ENCODE measurements around the gene DDX17.

DDX17 gene

DNA sequence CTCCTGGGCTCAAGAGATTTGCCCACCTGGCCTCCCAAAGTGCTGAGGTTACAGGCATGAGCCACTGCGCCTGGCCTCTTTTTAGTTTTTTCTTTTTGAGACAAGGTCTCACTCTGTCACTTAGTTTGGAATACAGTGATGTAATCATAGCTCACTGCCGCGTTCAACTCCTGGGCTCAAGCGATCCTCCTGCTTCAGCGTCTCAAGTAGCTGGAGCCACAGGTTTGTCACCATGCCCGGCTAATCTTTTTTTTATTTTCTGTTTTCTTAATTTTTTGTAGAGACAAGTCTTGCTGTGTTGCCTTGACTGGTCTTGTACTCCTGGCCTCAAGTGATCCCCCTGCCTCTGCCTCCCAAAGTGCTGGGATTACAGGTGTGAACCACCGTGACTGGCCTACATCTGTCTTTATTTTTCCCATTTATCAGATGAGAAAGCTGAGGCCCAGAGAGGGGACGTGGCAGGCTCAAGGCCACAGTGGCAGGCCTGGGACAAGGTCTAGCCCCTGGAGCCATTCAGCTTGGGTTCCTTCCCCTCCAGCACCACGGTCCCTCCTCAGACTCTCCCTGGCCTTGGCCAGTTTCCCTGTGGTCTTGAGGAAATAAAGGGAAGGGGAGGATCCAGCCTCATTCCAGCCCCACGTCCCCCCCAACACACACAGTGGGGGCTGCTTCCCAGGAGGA lies 41.0 kb downstream of the DDX17 start:
- DNase-seq, result no peak

- no peak for DNase-seq
These were observed 42.9 kb downstream of the DDX17 start for GRCh38 chr22:38462960-38463784.

- DNase-seq, result no peak
These were observed 44.6 kb downstream of the DDX17 start for GRCh38 chr22:38461414-38462081.

DNA sequence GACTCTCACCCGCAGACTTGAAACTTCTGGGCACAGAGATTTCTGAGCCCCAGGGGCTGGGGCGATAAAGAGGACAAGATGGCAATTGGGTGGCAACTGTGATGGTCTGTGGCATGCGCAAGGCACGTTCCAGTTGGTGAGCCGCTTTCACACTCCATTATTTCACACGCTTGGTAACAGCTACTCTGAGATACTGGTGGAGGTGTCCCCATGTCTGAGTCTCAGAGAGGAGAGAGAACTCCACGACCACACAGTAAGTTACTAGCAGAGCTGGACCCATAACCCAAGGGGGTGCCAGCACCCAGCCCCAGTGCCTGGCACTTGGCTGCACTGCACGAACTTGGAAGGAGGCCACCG lies 45.1 kb downstream of the DDX17 start:
- no peak for DNase-seq

GRCh38 chr22:38460426-38460840 lies 45.7 kb downstream of the DDX17 start:
- DNase-seq, result no peak

GRCh38 chr22:38456841-38457699 lies 49.0 kb downstream of the DDX17 start:
- no peak for DNase-seq

DNA sequence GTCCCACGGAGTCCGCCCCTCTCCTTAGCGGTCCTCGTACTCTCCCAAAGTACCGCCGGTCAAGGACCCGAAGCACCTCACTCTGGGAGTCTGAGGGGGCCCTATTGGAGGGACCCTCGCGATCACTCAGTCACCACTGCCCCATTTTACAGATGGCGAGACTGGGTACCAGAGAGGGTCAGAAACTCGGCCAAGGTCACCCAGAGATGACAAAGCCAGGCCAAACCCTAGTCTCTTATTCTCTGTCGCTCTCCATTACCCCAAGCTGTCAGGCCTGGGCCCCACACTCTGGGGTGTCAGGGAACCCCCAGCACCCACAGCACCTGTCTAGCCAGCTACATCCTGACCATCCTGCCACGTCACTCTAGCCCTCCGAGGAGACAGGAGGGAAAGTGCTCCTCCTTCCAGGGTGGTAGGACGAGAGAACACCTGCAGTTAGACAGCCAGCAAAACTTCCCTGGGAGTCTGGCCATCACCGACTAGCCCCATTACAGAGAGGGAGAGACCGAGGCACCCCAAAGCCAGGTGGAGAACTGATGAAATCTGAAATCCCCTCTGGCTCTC lies 49.8 kb downstream of the DDX17 start:
- no peak for DNase-seq

DNA sequence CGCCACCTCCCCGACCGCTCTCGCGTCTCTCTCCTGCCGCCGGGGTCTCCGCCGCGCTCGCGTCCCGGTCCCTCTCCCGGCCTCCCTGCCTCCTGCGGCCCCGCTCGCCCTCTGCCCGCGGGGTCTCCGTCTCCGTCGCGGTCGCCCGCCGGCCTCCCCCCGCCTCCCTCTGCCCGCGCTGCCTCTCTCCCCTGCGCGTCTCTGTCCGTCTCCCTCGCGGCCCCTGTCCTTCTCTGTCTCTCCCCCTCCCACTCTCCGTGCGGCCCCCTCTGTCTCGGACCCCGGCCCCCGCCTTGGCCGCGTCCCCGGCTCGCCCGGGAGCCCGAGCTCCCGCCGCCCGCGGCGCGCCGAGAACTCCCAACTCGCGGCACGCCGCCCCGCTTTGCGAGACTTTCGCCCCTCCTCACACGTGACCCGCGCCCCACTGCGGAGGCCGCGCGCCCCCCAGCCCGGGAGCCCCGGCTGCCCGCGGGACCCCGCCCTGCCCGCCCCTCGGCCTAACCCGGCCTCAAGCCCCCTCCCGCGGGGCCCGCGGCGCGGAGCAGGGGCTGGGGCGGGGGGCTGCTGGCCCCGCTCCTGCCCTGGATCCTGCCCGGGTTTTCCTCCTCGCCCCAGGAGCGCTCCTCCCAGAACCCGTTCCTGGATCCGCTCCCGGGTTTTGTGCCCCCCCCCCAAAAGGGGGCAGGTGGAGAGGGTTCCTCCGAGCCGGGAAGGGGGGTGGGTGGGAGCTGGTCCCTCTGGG lies 50.4 kb downstream of the DDX17 start:
- no peak for DNase-seq

- DNase-seq, result no peak
These were observed 51.0 kb downstream of the DDX17 start, which contains the start of gene KCNJ4 for GRCh38 chr22:38455076-38455529. Gene KCNJ4, minus strand, starts transcription at chr22:38455199. Its CDS starts 27,067 bp downstream, at chr22:38428132.

- DNase-seq, result no peak
These were observed 51.6 kb downstream of the DDX17 start for GRCh38 chr22:38454353-38455075.

DNA sequence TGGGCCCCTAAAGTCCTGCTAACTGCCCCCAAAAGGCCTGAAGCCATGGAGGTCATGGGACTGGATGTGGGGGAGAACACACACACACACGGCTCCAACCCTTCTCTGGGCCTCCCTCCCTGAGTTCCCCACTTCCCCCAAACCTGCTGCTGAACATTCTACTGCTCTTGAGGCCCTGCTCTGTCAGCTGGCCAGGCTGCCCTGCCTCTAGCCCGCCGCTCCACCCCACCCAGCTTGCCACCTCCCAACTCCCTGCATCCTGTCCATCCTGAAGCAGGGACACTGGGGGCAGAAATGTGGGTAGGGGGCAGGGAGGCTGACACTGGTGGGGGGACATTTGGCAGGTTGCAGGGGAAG lies 52.1 kb downstream of the DDX17 start:
- no peak for DNase-seq

GRCh38 chr22:38453066-38453672 lies 52.9 kb downstream of the DDX17 start:
- no peak for DNase-seq

GRCh38 chr22:38452373-38453065 lies 53.6 kb downstream of the DDX17 start:
- DNase-seq, result no peak

DNA sequence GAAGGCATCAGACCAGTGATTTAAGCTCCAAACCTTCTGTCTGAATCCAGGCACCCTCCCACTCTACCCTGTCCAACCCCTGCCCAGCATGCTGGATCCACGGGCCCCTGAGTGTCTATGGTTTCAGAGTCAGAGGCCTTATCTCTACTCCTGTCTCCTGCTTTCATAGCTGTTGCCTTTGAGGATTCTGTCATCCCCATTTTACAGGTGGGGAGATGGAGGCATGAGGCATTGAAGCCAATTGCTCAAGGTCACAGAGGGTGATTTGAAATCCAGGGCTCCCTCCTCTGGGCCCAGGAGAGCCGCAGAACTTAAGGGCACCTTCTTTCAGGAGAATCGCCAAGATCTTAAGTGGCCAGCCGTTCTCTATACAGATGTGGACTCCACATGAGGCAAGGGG lies 54.2 kb downstream of the DDX17 start:
- no peak for DNase-seq

DNA sequence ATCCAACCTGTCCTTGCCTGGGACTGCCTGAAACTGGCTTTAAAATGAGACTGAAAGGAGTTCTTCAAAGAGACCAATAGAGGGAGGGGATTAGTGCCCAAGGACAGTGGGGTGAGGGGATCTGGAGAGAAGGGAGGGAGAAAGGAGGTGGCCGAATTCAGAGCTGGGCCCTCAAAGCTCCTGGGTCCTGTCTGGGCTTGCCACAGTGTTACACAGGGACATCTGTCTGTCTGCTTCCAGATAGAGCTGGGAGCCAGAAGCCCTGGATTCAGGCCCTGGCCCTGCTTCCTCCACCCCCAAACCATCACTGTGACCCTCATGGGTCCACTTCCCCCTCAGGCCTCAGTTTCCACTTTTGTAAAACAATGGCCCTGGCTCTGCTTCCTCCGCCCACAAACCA lies 54.7 kb downstream of the DDX17 start:
- DNase-seq, result no peak

DNA sequence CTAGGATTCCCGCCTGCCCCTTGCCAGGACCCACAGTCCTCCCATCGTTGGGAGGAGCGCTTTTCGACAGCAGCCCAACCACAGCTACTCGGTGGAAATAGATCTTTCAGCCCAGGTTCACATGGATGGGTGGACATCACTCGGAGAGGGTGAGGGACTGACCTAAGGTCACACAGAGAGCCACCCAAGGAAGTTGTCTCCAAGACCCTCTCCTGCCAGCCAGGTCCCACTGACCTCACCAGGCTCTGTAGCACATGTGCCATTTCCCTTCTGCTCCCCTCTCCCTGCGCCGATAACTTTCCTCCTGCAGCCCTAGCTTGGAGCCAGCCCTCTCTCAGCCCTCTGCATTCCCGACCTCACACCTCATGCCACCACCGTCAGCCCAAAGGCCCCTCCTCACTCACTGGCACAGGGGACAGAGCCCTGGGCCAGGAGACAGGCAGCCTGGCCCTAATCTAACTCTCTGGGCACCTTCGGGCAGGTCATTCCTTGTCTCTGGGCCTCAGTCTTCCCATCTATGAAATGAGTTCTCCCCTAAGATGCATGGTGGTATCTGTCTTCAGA lies 55.8 kb downstream of the DDX17 start:
- no peak for DNase-seq

DNA sequence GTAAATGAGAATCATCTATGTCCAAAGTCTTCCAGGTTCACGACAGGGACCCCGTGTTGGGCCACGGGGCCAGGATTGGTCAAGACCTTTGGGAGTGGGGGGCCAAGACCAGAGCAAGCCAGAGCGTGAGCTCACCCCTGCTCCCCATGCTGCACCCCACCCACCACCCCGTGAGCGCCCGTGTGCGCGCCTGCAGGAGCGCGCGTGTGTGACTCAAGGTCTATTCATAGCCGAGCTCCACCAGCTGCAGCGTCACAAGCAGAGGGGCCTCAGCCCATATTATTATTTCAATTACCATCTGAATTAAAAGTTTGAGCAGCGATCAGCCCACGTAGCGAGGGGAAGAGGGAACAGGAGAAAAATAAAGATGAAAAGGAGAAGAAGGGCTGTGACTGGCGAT lies 56.3 kb downstream of the DDX17 start:
- no peak for DNase-seq

DNA sequence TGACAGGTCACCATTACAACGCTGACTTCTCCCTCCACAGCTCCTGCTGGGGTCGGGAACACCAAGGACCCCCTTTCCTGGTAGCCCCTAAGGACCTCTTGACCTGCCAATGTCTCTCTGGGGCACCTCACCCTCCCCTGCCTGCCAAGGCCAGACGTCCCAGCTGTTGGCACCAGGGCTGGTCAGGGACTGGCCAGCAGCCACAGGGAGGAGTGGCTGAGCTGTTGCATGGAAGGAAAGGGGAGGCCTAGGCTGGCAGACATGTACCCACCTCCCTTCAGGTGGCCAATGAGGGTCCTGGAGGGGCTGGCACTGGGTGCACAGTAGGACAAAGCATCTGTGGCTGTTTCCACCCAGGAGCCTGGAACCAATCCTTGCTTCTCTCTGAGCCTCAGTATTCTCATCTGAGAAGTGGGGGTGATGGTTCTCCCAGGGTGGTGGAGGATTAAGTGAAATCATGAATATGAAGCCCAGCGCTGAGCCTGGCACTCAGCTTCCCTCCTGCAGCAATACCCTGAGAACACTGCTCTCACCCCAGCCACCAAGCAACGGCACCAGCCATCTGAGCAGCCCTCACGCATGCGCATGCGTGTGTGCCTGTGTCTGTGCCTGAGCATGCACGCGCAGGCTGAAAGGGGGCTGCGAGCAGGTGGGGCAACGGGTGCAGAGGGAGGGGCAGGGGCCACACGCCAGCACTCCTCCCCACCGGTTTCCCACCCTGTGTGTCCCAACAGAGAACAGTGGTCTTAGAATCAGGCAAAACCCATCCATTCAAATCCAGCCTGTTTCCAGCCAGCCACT lies 57.0 kb downstream of the DDX17 start:
- DNase-seq, result no peak
